Keratinocyte (primary cell): ENCODE results near the gene COL11A1. TPM values are rescaled to one million over a fixed set of nuclear protein-coding genes. Genes with fewer than 3 reads are reported as not detected.

Experiments
- DNase-seq: peaks from one replicate; pipeline ENCODE4 v3.0.0-alpha.2; 2011; ENCODE audit warnings: low read depth, missing footprints, low spot score
- FAIRE-seq: peaks from 2 replicates; lab custom pipeline; 2011; peaks lifted over from hg19 to GRCh38; lab: Jason Lieb, UNC
- H2AFZ ChIP-seq: 2 replicates; pipeline ENCODE4 v1.6.0; 2012; ENCODE audit warnings: low read length, control low read depth, inconsistent platforms; ENCODE audit not compliant: control insufficient read depth
- H3K27ac ChIP-seq: 2 replicates; pipeline ENCODE4 v1.5.1; 2011; ENCODE audit warnings: low read length; ENCODE audit not compliant: control insufficient read depth, insufficient read depth
- H3K27me3 ChIP-seq: 3 replicates; pipeline ENCODE4 v1.6.0; 2011; ENCODE audit warnings: low read length; ENCODE audit not compliant: control insufficient read depth, insufficient read depth; ENCODE audit errors: extremely low read depth
- H3K36me3 ChIP-seq, 2 experiments: 2 replicates in 1 of 2; 3 replicates in 1 of 2; pipeline ENCODE4 v1.5.1; 2011; ENCODE audit warnings: low read length in 2 of 2, mild to moderate bottlenecking in 1 of 2; ENCODE audit not compliant: control insufficient read depth in 2 of 2, insufficient read depth in 2 of 2; ENCODE audit errors: extremely low read depth in 1 of 2
- H3K4me1 ChIP-seq: 3 replicates; pipeline ENCODE4 v1.5.1; 2011; ENCODE audit warnings: low read length; ENCODE audit not compliant: control insufficient read depth, insufficient read depth; ENCODE audit errors: extremely low read depth
- H3K4me2 ChIP-seq: 3 replicates; pipeline ENCODE4 v1.6.0; 2011; ENCODE audit warnings: low read depth, low read length; ENCODE audit not compliant: control insufficient read depth, insufficient read depth; ENCODE audit errors: extremely low read depth
- H3K4me3 ChIP-seq, 3 experiments: fragments of 200-600 bp in 1 of 3; sonication (generic) in 1 of 3; 2 replicates in 2 of 3; 3 replicates in 1 of 3; pipeline ENCODE4 v1.5.1; 2011 to 2016; ENCODE audit warnings: low read length in 3 of 3, mild to moderate bottlenecking in 3 of 3, control low read depth in 2 of 3, inconsistent platforms in 1 of 3, low read depth in 1 of 3, mixed read lengths in 1 of 3, mixed run types in 1 of 3, moderate library complexity in 1 of 3; ENCODE audit not compliant: control insufficient read depth in 2 of 3, insufficient read depth in 2 of 3; ENCODE audit errors: extremely low read depth in 1 of 3
- H3K79me2 ChIP-seq: 2 replicates; pipeline ENCODE4 v1.6.0; 2012; ENCODE audit warnings: low read length; ENCODE audit not compliant: control insufficient read depth, insufficient read depth
- H3K9ac ChIP-seq: 3 replicates; pipeline ENCODE4 v1.6.0; 2011; ENCODE audit warnings: low read length; ENCODE audit not compliant: control insufficient read depth, insufficient read depth; ENCODE audit errors: extremely low read depth
- H3K9me1 ChIP-seq: 3 replicates; pipeline ENCODE4 v1.6.0; 2011; ENCODE audit warnings: low read length; ENCODE audit not compliant: control insufficient read depth, insufficient read depth; ENCODE audit errors: extremely low read depth
- H3K9me3 ChIP-seq: 2 replicates; pipeline ENCODE4 v1.5.1; 2012; ENCODE audit warnings: low read depth, low read length; ENCODE audit not compliant: control insufficient read depth
- H4K20me1 ChIP-seq: 3 replicates; pipeline ENCODE4 v1.6.0; 2011; ENCODE audit warnings: low read length; ENCODE audit not compliant: control insufficient read depth, insufficient read depth; ENCODE audit errors: extremely low read depth
- EZH2 ChIP-seq: IDR thresholded peaks from one replicate; pipeline ENCODE4 v1.6.1; 2012; ENCODE audit warnings: inconsistent platforms, mild to moderate bottlenecking, low read length, moderate library complexity
- dilution Hi-C: fragments of 300-500 bp; cut with MboI; formaldehyde crosslinking; loops from one replicate; pipeline ENCODE4 v1.7.0; 2020; ENCODE audit warnings: low sequenced_read_pairs; ENCODE audit not compliant: extremely low pct_ligation_motif_present
- polyA plus RNA-seq, 5 experiments: library from polyadenylated mRNA; depleted of rRNA in 3 of 5; stranded (reverse) in 3 of 5; stranded (forward) in 1 of 5; unstranded in 1 of 5; fragments of >200 nt; gene quantifications; 1 replicate in 1 of 5; 2 replicates in 3 of 5; 3 replicates in 1 of 5; pipeline versions ENCODE4 v1.2.1 to v1.2.3, GENCODE V29; 2011 to 2012; ENCODE audit warnings: missing spikeins in 2 of 5, low read depth in 1 of 5, low replicate concordance in 1 of 5
- TF ChIP-seq, protein P1 (sequence below), 3 experiments: IDR thresholded peaks in 1 of 3; conservative IDR thresholded peaks in 1 of 3; optimal IDR thresholded peaks in 1 of 3; 2 replicates in 2 of 3; 3 replicates in 1 of 3; pipeline versions ENCODE3 to v1.5.1; 2011; ENCODE audit warnings: low read length in 3 of 3, mild to moderate bottlenecking in 3 of 3, moderate library complexity in 2 of 3, control low read depth in 1 of 3, inconsistent platforms in 1 of 3; ENCODE audit not compliant: insufficient read depth in 2 of 3; ENCODE audit errors: extremely low read depth in 1 of 3

COL11A1 gene
- polyA plus RNA-seq, 1 donor (not counting 4 experiments of a cell fraction or from before 2014, with no cell fraction given) = 0.37 TPM

DNA sequence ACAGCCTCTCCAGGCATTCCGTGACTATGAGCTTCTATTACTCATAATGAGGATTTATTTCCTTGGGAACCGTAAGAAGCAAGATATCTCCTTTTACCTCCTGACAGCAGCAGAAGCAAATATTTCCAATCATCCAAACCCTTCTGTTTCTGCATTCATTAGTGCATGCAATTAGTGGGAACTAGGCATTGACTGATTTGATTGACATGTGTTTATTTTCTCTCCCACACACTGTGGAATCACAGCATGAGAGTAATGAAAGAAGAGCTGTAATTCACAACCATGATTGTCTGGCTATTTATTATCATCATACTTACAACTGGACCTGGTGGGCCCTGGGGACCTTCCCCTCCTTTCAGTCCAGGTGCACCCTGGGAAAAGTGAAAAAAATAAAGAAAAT lies 146.8 kb downstream of the COL11A1 start:
- H4K20me1 ChIP-seq = no peaks in the 10 kb centered on the region
- H3K9me3 ChIP-seq = no peaks in the 10 kb centered on the region
- H3K9me1 ChIP-seq = no peaks in the 10 kb centered on the region
- no peak overlapping the region for H3K4me2 ChIP-seq
- dilution Hi-C loops = no loop called here
- no peak overlapping the region for H3K4me3 ChIP-seq
- H3K36me3 ChIP-seq = no peaks in the 10 kb centered on the region
- no peaks in the 10 kb centered on the region for H3K4me1 ChIP-seq
- no peak overlapping the region for H3K27ac ChIP-seq
- H3K9ac ChIP-seq = no peak overlapping the region
- no peaks in the 10 kb centered on the region for H3K79me2 ChIP-seq
- DNase-seq (no peak), FAIRE-seq (no peak)
- TF ChIP-seq, protein P1, sequence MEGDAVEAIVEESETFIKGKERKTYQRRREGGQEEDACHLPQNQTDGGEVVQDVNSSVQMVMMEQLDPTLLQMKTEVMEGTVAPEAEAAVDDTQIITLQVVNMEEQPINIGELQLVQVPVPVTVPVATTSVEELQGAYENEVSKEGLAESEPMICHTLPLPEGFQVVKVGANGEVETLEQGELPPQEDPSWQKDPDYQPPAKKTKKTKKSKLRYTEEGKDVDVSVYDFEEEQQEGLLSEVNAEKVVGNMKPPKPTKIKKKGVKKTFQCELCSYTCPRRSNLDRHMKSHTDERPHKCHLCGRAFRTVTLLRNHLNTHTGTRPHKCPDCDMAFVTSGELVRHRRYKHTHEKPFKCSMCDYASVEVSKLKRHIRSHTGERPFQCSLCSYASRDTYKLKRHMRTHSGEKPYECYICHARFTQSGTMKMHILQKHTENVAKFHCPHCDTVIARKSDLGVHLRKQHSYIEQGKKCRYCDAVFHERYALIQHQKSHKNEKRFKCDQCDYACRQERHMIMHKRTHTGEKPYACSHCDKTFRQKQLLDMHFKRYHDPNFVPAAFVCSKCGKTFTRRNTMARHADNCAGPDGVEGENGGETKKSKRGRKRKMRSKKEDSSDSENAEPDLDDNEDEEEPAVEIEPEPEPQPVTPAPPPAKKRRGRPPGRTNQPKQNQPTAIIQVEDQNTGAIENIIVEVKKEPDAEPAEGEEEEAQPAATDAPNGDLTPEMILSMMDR (optimal IDR thresholded peaks at IDR 0.05 in 1 of 3, IDR thresholded peaks at IDR 0.05 in 1 of 3, conservative IDR thresholded peaks at IDR 0.05 in 1 of 3; ENCODE audit: extremely low read depth in 1 of 3, insufficient read depth in 2 of 3, low read length in 3 of 3) = no peak
- TF ChIP-seq EZH2 = no peak
- no peak overlapping the region for H2AFZ ChIP-seq
- H3K27me3 ChIP-seq = no peaks in the 10 kb centered on the region

DNA sequence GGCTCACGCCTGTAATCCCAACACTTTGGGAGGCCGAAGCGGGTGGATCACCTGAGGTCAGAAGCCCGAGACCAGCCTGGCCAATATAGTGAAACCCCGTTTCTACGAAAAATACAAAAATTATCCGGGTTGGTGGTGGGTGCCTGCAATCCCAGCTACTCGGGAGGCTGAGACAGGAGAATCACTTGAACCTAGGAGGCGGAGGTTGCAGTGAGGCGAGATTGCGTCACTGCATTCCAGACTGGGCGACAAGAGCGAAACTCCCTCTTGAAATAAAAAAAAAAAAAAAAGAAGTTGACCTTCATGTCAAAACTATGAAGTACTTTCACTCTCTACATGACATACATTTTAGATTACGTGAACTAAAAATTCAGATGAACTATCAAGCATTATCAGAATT lies 153.7 kb downstream of the COL11A1 start:
- H3K4me2 ChIP-seq = no peak overlapping the region
- H3K27ac ChIP-seq = no peak overlapping the region
- H3K4me1 ChIP-seq = no peaks in the 10 kb centered on the region
- H4K20me1 ChIP-seq = no peaks in the 10 kb centered on the region
- DNase-seq = no peak
- H3K9ac ChIP-seq = no peak overlapping the region
- no peaks in the 10 kb centered on the region for H3K36me3 ChIP-seq
- H3K4me3 ChIP-seq = no peak overlapping the region
- H3K27me3 ChIP-seq = no peaks in the 10 kb centered on the region
- no peak for TF ChIP-seq EZH2
- TF ChIP-seq, protein P1 (optimal IDR thresholded peaks at IDR 0.05 in 1 of 3, IDR thresholded peaks at IDR 0.05 in 1 of 3, conservative IDR thresholded peaks at IDR 0.05 in 1 of 3; ENCODE audit: extremely low read depth in 1 of 3, insufficient read depth in 2 of 3, low read length in 3 of 3) = no peak
- H3K9me1 ChIP-seq = no peaks in the 10 kb centered on the region
- H2AFZ ChIP-seq = no peak overlapping the region
- H3K9me3 ChIP-seq = no peaks in the 10 kb centered on the region
- FAIRE-seq = no peak
- dilution Hi-C loops = no loop called here
- no peaks in the 10 kb centered on the region for H3K79me2 ChIP-seq
